Upper lobe of left lung (tissue), 6 donors: ENCODE data around the gene FLNC. TPM values are rescaled to one million over a fixed set of nuclear protein-coding genes. Genes with fewer than 3 reads are reported as not detected.
A peak's percentile ranks its signal among the peaks of the same experiment; 100 is the strongest.

Experiments
- ATAC-seq, 2 donors: fragments of 200-7000 bp; cut with Tn5 transposase; one replicate each; pipeline ENCODE4 v1.9.1; 2022; ENCODE audit warnings: mild to moderate bottlenecking in 2 of 2, moderate library complexity in 2 of 2; ENCODE audit not compliant: low FRiP score in 2 of 2
- DNase-seq, 2 donors: peaks; one replicate each; pipeline ENCODE4 v3.0.0-alpha.2; 2019 to 2020
- H3K27ac ChIP-seq, 4 donors: fragments of 200-600 bp; sonication (generic); one replicate each; pipeline ENCODE4 v1.5.1; 2016 to 2019
- H3K27me3 ChIP-seq, 4 donors: fragments of 200-600 bp; sonication (generic); one replicate each; pipeline ENCODE4 v1.5.1; 2017 to 2019
- H3K36me3 ChIP-seq, 4 donors: fragments of 200-600 bp; sonication (generic); one replicate each; pipeline ENCODE4 v1.5.1; 2016 to 2019
- H3K4me1 ChIP-seq, 4 donors: fragments of 200-600 bp; sonication (generic); one replicate each; pipeline ENCODE4 v1.5.1; 2018 to 2019
- H3K4me3 ChIP-seq, 4 donors: fragments of 200-600 bp; sonication (generic); one replicate each; pipeline ENCODE4 v1.5.1; 2017 to 2019; ENCODE audit warnings: mild to moderate bottlenecking in 2 of 4, moderate library complexity in 1 of 4
- H3K9me3 ChIP-seq, 4 donors: fragments of 200-600 bp; sonication (generic); one replicate each; pipeline ENCODE4 v1.5.1; 2018 to 2019
- CTCF ChIP-seq, 6 experiments: fragments of 450-650 bp in 4 of 6; fragments of 200-600 bp in 2 of 6; sonication (generic) in 2 of 6; IDR thresholded peaks; one replicate each; pipeline ENCODE4 v1.5.1; 2016 to 2019; ENCODE audit warnings: antibody characterized with exemption in 6 of 6
- EP300 ChIP-seq, 4 donors: sonication (generic); formaldehyde crosslinking; IDR thresholded peaks; one replicate each; pipeline ENCODE4 v1.5.1; 2017; ENCODE audit warnings: antibody characterized with exemption in 4 of 4, control low read depth in 2 of 4
- POLR2A ChIP-seq, 4 donors: fragments of 450-650 bp; IDR thresholded peaks; one replicate each; pipeline ENCODE4 v1.5.1; 2016 to 2017; ENCODE audit warnings: antibody characterized with exemption in 4 of 4, mild to moderate bottlenecking in 2 of 4
- POLR2AphosphoS5 ChIP-seq, 2 donors: sonication (generic); formaldehyde crosslinking; IDR thresholded peaks; one replicate each; pipeline ENCODE4 v1.5.1; 2017; ENCODE audit warnings: antibody characterized with exemption in 2 of 2
- WGBS, 2 donors: methylation state at CpG; one replicate each; pipeline ENCODE4 v1.1.5; 2017 to 2018; 5-methylcytosine and 5-hydroxymethylcytosine counted together
- total RNA-seq, 6 donors: library from RNA; depleted of rRNA in 4 of 6; stranded (reverse); fragments of >200 nt in 4 of 6; gene quantifications; one replicate each; pipeline versions ENCODE4 v1.1.0 to v1.2.1, GENCODE V29; 2016 to 2021
- donor health status: DM: no; HTN: no; CAD: no; lungs with moderate emphysema.
- donor health status: DM: no; HTN: yes; CAD: no; lungs with severe emphysema.

Gene FLNC
- total RNA-seq, 6 donors from 2014 or later, result 2.1 to 19.6 (median 4.9) TPM

- no peak overlapping the region for H3K27ac ChIP-seq
- ATAC-seq, result no peak
- no peaks in the 10 kb centered on the region for H3K4me1 ChIP-seq
- no peak for DNase-seq
- TF ChIP-seq POLR2A (IDR thresholded peaks at IDR 0.05) (no peak), EP300 (IDR thresholded peaks at IDR 0.05) (no peak), CTCF (IDR thresholded peaks at IDR 0.05) (no peak), POLR2AphosphoS5 (IDR thresholded peaks at IDR 0.05) (no peak)
- no peaks in the 10 kb centered on the region for H3K9me3 ChIP-seq
- WGBS, 2 donors, result 79 to 84% methylated on average over 14 of the region's 14 CpGs
- no peak overlapping the region for H3K4me3 ChIP-seq
- H3K27me3 ChIP-seq, result no peaks in the 10 kb centered on the region
- no peaks in the 10 kb centered on the region for H3K36me3 ChIP-seq
These were observed 16.7 kb downstream of the FLNC start for GRCh38 chr7:128846781-128847444.

- Histone ChIP-seq H3K27ac (no peak overlapping the region), H3K4me3 (no peak overlapping the region), H3K9me3 (no peaks in the 10 kb centered on the region), H3K36me3 (no peaks in the 10 kb centered on the region), H3K27me3 (no peaks in the 10 kb centered on the region), H3K4me1 (no peaks in the 10 kb centered on the region)
- TF ChIP-seq EP300 (IDR thresholded peaks at IDR 0.05) (no peak), POLR2AphosphoS5 (IDR thresholded peaks at IDR 0.05) (no peak), CTCF (IDR thresholded peaks at IDR 0.05) (no peak), POLR2A (IDR thresholded peaks at IDR 0.05) (no peak)
- DNase-seq, result peak in 1 of 2 donors; percentile 79
- ATAC-seq, result no peak
- WGBS, 2 donors, result 90 to 92% methylated on average over 2 to 16 of the region's 17 CpGs
These were observed 17.6 kb downstream of the FLNC start for GRCh38 chr7:128847721-128848211.

GRCh38 chr7:128848289-128849155 lies 18.3 kb downstream of the FLNC start:
- Histone ChIP-seq H3K4me3 (no peak overlapping the region), H3K36me3 (no peaks in the 10 kb centered on the region), H3K27ac (no peak overlapping the region), H3K27me3 (no peaks in the 10 kb centered on the region), H3K4me1 (no peaks in the 10 kb centered on the region), H3K9me3 (no peaks in the 10 kb centered on the region)
- TF ChIP-seq POLR2AphosphoS5 (IDR thresholded peaks at IDR 0.05) (no peak), CTCF (IDR thresholded peaks at IDR 0.05) (no peak), EP300 (IDR thresholded peaks at IDR 0.05) (no peak), POLR2A (IDR thresholded peaks at IDR 0.05) (no peak)
- peak in 1 of 2 donors; percentile 83 for DNase-seq
- WGBS, 2 donors, result 95 to 96% methylated on average over 17 to 31 of the region's 31 CpGs
- ATAC-seq, result no peak

- Histone ChIP-seq H3K4me1 (no peaks in the 10 kb centered on the region), H3K4me3 (no peak overlapping the region), H3K27me3 (no peaks in the 10 kb centered on the region), H3K9me3 (no peaks in the 10 kb centered on the region), H3K36me3 (no peaks in the 10 kb centered on the region), H3K27ac (no peak overlapping the region)
- TF ChIP-seq POLR2AphosphoS5 (IDR thresholded peaks at IDR 0.05), result no peak
- no peak for TF ChIP-seq POLR2A (IDR thresholded peaks at IDR 0.05)
- TF ChIP-seq CTCF (IDR thresholded peaks at IDR 0.05), result no peak
- no peak for TF ChIP-seq EP300 (IDR thresholded peaks at IDR 0.05)
- no peak for ATAC-seq
- DNase-seq, result peak in 1 of 2 donors; percentile 50
- WGBS, 2 donors, result 95 to 96% methylated on average over 15 to 16 of the region's 16 CpGs
These were observed 18.9 kb downstream of the FLNC start for GRCh38 chr7:128849156-128849515.
